Measurements from ENCODE around the gene LAMA1. TPM values are rescaled to one million over a fixed set of nuclear protein-coding genes. Genes with fewer than 3 reads are reported as not detected.

LAMA1 gene
- total and polyA plus RNA-seq, 10 of the 15 experiments (the other 5 are each of a cell fraction or from before 2014, with no cell fraction given) = under 0.01 to 1.9 (median 0.06) TPM; not detected in 6

DNA sequence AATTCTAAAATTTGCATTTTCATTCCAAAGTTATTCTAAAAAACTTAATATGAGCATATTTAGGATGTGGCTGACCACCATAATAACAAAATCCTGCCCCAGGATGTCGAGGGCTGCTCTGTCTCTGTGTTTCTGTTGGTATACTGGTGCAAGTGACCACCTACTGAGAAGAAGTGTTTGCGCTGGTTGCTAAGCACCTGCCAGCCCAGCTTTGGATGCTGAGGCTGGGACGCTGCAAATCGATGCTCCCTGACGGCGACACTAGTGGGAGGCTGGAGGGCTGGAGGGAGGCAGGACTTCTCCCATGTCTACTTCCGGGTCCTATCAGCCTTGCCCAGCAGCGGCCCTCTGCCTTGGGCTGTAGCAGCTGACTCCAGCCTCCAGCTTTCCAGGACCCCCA, 45.0 kb downstream of the LAMA1 start (continued):
- TF ChIP-seq, protein P1, sequence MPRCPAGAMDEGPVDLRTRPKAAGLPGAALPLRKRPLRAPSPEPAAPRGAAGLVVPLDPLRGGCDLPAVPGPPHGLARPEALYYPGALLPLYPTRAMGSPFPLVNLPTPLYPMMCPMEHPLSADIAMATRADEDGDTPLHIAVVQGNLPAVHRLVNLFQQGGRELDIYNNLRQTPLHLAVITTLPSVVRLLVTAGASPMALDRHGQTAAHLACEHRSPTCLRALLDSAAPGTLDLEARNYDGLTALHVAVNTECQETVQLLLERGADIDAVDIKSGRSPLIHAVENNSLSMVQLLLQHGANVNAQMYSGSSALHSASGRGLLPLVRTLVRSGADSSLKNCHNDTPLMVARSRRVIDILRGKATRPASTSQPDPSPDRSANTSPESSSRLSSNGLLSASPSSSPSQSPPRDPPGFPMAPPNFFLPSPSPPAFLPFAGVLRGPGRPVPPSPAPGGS (IDR thresholded peaks at IDR 0.05; ENCODE audit: borderline replicate concordance, insufficient read depth, low read depth, low read length, poor library complexity, severe bottlenecking) = no peak
- TF ChIP-seq SMAD1 (IDR thresholded peaks at IDR 0.05; ENCODE audit: low read depth, partially characterized antibody) (no peak), DPF2 (IDR thresholded peaks at IDR 0.05) (no peak), MEF2A (IDR thresholded peaks at IDR 0.05; ENCODE audit: insufficient read depth, low read depth, low read length) (no peak), ZSCAN29 (IDR thresholded peaks at IDR 0.05) (no peak), HDAC6 (IDR thresholded peaks at IDR 0.05; ENCODE audit: unreplicated experiment) (no peak), ZZZ3 (IDR thresholded peaks at IDR 0.05; ENCODE audit: control insufficient read depth, insufficient read length, low read depth) (no peak)
- TF ChIP-seq, protein P2, sequence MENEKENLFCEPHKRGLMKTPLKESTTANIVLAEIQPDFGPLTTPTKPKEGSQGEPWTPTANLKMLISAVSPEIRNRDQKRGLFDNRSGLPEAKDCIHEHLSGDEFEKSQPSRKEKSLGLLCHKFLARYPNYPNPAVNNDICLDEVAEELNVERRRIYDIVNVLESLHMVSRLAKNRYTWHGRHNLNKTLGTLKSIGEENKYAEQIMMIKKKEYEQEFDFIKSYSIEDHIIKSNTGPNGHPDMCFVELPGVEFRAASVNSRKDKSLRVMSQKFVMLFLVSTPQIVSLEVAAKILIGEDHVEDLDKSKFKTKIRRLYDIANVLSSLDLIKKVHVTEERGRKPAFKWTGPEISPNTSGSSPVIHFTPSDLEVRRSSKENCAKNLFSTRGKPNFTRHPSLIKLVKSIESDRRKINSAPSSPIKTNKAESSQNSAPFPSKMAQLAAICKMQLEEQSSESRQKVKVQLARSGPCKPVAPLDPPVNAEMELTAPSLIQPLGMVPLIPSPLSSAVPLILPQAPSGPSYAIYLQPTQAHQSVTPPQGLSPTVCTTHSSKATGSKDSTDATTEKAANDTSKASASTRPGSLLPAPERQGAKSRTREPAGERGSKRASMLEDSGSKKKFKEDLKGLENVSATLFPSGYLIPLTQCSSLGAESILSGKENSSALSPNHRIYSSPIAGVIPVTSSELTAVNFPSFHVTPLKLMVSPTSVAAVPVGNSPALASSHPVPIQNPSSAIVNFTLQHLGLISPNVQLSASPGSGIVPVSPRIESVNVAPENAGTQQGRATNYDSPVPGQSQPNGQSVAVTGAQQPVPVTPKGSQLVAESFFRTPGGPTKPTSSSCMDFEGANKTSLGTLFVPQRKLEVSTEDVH (IDR thresholded peaks at IDR 0.05; ENCODE audit: low read depth, partially characterized antibody) = no peak

DNA sequence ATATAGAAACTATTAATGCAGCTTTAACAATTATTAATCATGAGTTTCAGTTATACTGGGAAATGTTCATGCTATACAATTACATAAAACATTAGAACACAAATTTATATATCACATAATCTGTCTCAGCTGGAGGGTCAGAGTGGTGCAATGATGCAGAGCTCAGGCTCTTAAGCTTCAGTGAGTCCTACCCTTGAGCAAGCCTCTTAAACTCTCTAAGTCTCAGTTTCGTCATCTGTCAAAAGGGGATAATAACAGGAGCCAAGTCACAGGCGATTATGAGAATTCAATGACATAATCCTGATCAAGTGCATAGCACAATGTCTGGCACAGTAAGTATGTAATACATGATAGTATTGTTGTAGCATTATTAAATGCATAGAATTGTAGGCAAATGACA, 46.0 kb downstream of the LAMA1 start:
- no TSS peak for BruUV-seq (replicated peaks)
- no peaks in the 10 kb centered on the region for H4K20me1 ChIP-seq (ENCODE audit: control insufficient read depth, insufficient read depth)
- intact Hi-C loops (cut with micrococcal nuclease; ENCODE audit: unreplicated experiment) (no loop called here), in situ Hi-C loops (cut with MboI) (no loop called here)
- no peak overlapping the region for H3K4me3 ChIP-seq
- no peak overlapping the region for H3K9ac ChIP-seq (ENCODE audit: control insufficient read depth, insufficient read depth, low read length)
- no peak overlapping the region for H3K4me2 ChIP-seq (ENCODE audit: control insufficient read depth, insufficient read depth)
- DNase-seq (ENCODE audit: low read depth, low spot score) (no peak), ATAC-seq (peak; percentile 67), FAIRE-seq (no peak)
- no peak overlapping the region for H2AFZ ChIP-seq (ENCODE audit: control insufficient read depth, low read depth, low read length)
- H3K36me3 ChIP-seq (ENCODE audit: control insufficient read depth in 2 of 2, insufficient read depth in 2 of 2, low read length in 1 of 2) = no peaks in the 10 kb centered on the region
- H3K4me1 ChIP-seq (ENCODE audit: control insufficient read depth, insufficient read depth, low read length) = no peaks in the 10 kb centered on the region
- TF ChIP-seq ZNF622 (IDR thresholded peaks at IDR 0.05) (no peak), TAF1 (IDR thresholded peaks at IDR 0.05; ENCODE audit: borderline replicate concordance, low read depth, low read length) (no peak), GATAD2B (conservative IDR thresholded peaks at IDR 0.05; ENCODE audit: low read depth) (no peak)
- TF ChIP-seq, protein P3, sequence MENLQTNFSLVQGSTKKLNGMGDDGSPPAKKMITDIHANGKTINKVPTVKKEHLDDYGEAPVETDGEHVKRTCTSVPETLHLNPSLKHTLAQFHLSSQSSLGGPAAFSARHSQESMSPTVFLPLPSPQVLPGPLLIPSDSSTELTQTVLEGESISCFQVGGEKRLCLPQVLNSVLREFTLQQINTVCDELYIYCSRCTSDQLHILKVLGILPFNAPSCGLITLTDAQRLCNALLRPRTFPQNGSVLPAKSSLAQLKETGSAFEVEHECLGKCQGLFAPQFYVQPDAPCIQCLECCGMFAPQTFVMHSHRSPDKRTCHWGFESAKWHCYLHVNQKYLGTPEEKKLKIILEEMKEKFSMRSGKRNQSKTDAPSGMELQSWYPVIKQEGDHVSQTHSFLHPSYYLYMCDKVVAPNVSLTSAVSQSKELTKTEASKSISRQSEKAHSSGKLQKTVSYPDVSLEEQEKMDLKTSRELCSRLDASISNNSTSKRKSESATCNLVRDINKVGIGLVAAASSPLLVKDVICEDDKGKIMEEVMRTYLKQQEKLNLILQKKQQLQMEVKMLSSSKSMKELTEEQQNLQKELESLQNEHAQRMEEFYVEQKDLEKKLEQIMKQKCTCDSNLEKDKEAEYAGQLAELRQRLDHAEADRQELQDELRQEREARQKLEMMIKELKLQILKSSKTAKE (IDR thresholded peaks at IDR 0.05; ENCODE audit: low read depth, poor library complexity, severe bottlenecking) = no peak
- no peaks in the 10 kb centered on the region for H3K79me2 ChIP-seq (ENCODE audit: control insufficient read depth, insufficient read depth, low read length)
- CTCF ChIA-PET = no interaction called here
- no peaks in the 10 kb centered on the region; a peak in 1 of 4 replicates for H3K27me3 ChIP-seq (replicated peaks in 1 of 2; ENCODE audit: control insufficient read depth in 2 of 2, insufficient read depth in 2 of 2, low read length in 1 of 2)
- no peaks in the 10 kb centered on the region for H3K9me3 ChIP-seq (replicated peaks; ENCODE audit: control insufficient read depth, insufficient read depth, low read length)
- SMC1A ChIA-PET (ENCODE audit: uncharacterized antibody, unreplicated experiment) = interaction anchor here (0.5 kb wide), 1 partner anchor 436 kb away, joined by 3 read pairs; no protein-coding TSS in a partner anchor
- WGBS (ENCODE audit: insufficient coverage, insufficient replicate concordance, low lambda C conversion rate, missing lambda C conversion rate) = 46% methylated on average over 2 of the region's 2 CpGs
- RAD21 ChIA-PET (ENCODE audit: unreplicated experiment) = no interaction called here
- POLR2A ChIA-PET = no interaction called here
- H3K27ac ChIP-seq (ENCODE audit: control insufficient read depth, insufficient read depth) = no peak overlapping the region

Measured in GM12878 (cell line).